ENCODE results near the gene ABHD16A. TPM values are rescaled to one million over a fixed set of nuclear protein-coding genes. Genes with fewer than 3 reads are reported as not detected.

Gene ABHD16A
- total RNA-seq, 1 experiment from 2014 or later = 47.2 TPM

DNA sequence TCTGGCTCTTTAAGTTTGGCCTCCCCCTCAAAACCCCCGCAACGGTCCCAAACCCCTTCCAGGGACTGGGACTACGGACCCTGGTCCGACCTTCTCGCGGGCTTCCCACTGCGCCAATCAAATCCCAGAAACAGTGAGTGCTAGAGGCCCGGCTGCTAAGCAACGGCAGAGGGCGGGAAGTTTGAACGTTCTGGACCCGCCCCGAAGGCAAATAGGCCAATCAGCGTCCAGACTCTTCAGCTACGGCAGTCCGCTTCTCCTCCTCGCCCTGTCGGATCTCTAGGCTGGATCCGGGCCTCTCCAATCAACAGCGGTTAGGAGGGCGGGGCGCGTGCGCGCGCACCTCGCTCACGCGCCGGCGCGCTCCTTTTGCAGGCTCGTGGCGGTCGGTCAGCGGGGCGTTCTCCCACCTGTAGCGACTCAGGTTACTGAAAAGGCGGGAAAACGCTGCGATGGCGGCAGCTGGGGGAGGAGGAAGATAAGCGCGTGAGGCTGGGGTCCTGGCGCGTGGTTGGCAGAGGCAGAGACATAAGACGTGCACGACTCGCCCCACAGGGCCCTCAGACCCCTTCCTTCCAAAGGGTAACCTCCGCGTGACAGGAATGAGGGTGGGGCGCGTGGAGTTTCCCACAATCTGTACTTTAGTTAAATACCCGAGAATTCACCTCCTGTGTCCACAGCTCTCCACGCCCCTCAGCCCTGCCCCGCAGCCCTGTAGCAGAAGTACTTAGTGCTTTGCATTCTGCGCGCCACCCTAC, 36.7 kb upstream of the ABHD16A start, which contains the start of gene MSH5:
Gene MSH5, plus strand, starts transcription at position 367 of the 758 bp plus-strand sequence. CDS start 462 bp downstream, outside the sequence.
- in situ Hi-C loops (cut with HindIII; ENCODE audit: low pct_unique_long_range_greater_than_20kb, low sequenced_read_pairs) = no loop called here
- intact Hi-C loops (cut with micrococcal nuclease; ENCODE audit: unreplicated experiment) = loop anchor here (10.0 kb wide), 1 partner anchor 95 kb away; no protein-coding TSS in a partner anchor
- Histone ChIP-seq H3K27me3 (ENCODE audit: control insufficient read depth, insufficient read depth, low read length) (no peaks in the 10 kb centered on the region), H3K27ac (ENCODE audit: low read length) (peak within 1 kb of the TSS; percentile 100), H3K4me1 (ENCODE audit: control insufficient read depth, insufficient read depth, low read length) (peaks cover 32% of the 10 kb centered on the region), H3K36me3 (ENCODE audit: control insufficient read depth, insufficient read depth, low read length) (peaks cover 7% of the 10 kb centered on the region; the same call in 1 of the 2 replicates), H3K9me3 (ENCODE audit: control insufficient read depth, insufficient read depth, low read depth, low read length) (no peaks in the 10 kb centered on the region), H3K4me3 (ENCODE audit: low read depth in 2 of 2, low read length in 2 of 2) (peak within 1 kb of the TSS; percentile 79 to 90)
- TSS peak; percentile 87 for BruUV-seq (replicated peaks)
- CTCF ChIA-PET = interaction anchor here (0.7 to 1.4 kb wide), 2 partner anchors 30 to 90 kb away, joined by 4 to 5 read pairs; no protein-coding TSS in a partner anchor
- POLR2A ChIA-PET = interaction anchor here (0.5 to 1.5 kb wide), 3 partner anchors 9 to 80 kb away, joined by 3 to 6 read pairs (median 5); no protein-coding TSS in a partner anchor
- DNase-seq (ENCODE audit: low read depth, low spot score) (peak; percentile 96), ATAC-seq (peak; percentile 87)
- TF ChIP-seq, protein P1, sequence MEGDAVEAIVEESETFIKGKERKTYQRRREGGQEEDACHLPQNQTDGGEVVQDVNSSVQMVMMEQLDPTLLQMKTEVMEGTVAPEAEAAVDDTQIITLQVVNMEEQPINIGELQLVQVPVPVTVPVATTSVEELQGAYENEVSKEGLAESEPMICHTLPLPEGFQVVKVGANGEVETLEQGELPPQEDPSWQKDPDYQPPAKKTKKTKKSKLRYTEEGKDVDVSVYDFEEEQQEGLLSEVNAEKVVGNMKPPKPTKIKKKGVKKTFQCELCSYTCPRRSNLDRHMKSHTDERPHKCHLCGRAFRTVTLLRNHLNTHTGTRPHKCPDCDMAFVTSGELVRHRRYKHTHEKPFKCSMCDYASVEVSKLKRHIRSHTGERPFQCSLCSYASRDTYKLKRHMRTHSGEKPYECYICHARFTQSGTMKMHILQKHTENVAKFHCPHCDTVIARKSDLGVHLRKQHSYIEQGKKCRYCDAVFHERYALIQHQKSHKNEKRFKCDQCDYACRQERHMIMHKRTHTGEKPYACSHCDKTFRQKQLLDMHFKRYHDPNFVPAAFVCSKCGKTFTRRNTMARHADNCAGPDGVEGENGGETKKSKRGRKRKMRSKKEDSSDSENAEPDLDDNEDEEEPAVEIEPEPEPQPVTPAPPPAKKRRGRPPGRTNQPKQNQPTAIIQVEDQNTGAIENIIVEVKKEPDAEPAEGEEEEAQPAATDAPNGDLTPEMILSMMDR (IDR thresholded peaks at IDR 0.05) = no peak
- TF ChIP-seq SIN3A (IDR thresholded peaks at IDR 0.05; ENCODE audit: borderline replicate concordance, insufficient read depth, low read depth, low read length) (peak; percentile 78; the same call in 1 of the 2 replicates), POLR2AphosphoS5 (IDR thresholded peaks at IDR 0.05; ENCODE audit: low read depth, low read length) (peak; percentile 76), TCF7L2 (IDR thresholded peaks at IDR 0.05; ENCODE audit: low read depth, low read length) (peak; percentile 11; the same call in 1 of the 2 replicates)
- TF ChIP-seq, protein P2, sequence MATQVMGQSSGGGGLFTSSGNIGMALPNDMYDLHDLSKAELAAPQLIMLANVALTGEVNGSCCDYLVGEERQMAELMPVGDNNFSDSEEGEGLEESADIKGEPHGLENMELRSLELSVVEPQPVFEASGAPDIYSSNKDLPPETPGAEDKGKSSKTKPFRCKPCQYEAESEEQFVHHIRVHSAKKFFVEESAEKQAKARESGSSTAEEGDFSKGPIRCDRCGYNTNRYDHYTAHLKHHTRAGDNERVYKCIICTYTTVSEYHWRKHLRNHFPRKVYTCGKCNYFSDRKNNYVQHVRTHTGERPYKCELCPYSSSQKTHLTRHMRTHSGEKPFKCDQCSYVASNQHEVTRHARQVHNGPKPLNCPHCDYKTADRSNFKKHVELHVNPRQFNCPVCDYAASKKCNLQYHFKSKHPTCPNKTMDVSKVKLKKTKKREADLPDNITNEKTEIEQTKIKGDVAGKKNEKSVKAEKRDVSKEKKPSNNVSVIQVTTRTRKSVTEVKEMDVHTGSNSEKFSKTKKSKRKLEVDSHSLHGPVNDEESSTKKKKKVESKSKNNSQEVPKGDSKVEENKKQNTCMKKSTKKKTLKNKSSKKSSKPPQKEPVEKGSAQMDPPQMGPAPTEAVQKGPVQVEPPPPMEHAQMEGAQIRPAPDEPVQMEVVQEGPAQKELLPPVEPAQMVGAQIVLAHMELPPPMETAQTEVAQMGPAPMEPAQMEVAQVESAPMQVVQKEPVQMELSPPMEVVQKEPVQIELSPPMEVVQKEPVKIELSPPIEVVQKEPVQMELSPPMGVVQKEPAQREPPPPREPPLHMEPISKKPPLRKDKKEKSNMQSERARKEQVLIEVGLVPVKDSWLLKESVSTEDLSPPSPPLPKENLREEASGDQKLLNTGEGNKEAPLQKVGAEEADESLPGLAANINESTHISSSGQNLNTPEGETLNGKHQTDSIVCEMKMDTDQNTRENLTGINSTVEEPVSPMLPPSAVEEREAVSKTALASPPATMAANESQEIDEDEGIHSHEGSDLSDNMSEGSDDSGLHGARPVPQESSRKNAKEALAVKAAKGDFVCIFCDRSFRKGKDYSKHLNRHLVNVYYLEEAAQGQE (IDR thresholded peaks at IDR 0.05; ENCODE audit: insufficient read depth in 1 of 2, low read depth in 2 of 2, low read length in 1 of 2) = no peak

DNA sequence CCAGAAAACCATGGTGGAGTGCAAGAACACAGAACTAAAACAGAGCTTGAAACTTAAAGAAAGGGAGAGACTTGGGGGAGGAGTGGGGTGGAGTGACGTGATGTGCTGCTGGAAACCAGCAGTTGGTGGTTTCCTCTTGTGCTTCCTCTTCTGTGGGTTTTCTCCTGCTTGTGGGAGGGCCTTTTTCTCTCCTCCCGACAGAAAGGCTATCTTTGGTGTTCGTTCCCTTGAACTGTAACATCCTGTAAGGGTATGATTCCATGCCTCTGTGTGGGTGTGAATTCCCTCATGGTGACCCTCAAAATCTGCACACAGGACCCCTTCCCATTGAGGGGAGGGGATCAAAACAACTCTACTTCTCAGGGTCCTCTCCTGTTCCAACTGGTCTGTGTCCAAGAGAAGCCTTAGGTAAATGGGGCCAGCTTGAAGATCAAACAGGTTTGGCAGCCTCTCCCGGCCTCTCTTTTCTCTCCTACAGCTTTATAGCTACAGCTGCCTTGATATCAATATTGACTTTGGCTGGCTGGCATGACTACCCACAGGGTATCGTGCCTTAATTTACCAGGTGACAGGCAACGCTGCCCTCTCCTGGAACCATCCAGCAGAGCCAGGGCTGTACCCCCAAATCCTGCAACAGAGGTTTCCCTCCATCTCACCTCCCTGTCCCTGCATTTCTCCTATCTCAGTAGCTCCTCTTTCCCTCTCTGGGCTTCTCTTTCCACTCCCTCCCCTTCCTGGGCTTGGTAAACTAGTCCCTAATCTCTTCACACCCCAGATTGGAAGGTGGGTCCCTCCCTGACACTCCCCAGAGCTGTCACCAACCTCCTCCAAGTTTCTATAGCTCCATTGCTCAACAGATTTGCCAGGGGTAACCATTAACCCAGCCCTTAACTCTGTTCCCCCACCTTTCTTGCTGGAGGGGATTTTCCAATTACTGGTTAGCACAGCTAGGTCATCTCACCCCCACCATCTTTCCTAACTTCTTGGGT, 35.2 kb upstream of the ABHD16A start:
- TF ChIP-seq POLR2AphosphoS5 (IDR thresholded peaks at IDR 0.05; ENCODE audit: low read depth, low read length) (0 out of 2 replicates have a peak, but pooled peaks have one; percentile 59), TCF7L2 (IDR thresholded peaks at IDR 0.05; ENCODE audit: low read depth, low read length) (peak; percentile 93), SIN3A (IDR thresholded peaks at IDR 0.05; ENCODE audit: borderline replicate concordance, insufficient read depth, low read depth, low read length) (no peak)
- TF ChIP-seq, protein P2 (IDR thresholded peaks at IDR 0.05; ENCODE audit: insufficient read depth in 1 of 2, low read depth in 2 of 2, low read length in 1 of 2) = no peak
- TF ChIP-seq, protein P1 (IDR thresholded peaks at IDR 0.05) = no peak
- peak overlapping the region; percentile 100 for H3K27ac ChIP-seq (ENCODE audit: low read length)
- peak overlapping the region; percentile 6 to 90; a peak in 3 of 4 replicates for H3K4me3 ChIP-seq (ENCODE audit: low read depth in 2 of 2, low read length in 2 of 2)
- H3K27me3 ChIP-seq (ENCODE audit: control insufficient read depth, insufficient read depth, low read length) = no peaks in the 10 kb centered on the region
- H3K9me3 ChIP-seq (ENCODE audit: control insufficient read depth, insufficient read depth, low read depth, low read length) = no peaks in the 10 kb centered on the region
- in situ Hi-C loops (cut with HindIII; ENCODE audit: low pct_unique_long_range_greater_than_20kb, low sequenced_read_pairs) = no loop called here
- peaks cover 12% of the 10 kb centered on the region for H3K36me3 ChIP-seq (ENCODE audit: control insufficient read depth, insufficient read depth, low read length)
- intact Hi-C loops (cut with micrococcal nuclease; ENCODE audit: unreplicated experiment) = loop anchor here (10.0 kb wide), 1 partner anchor 97 kb away; no protein-coding TSS in a partner anchor
- POLR2A ChIA-PET = interaction anchor here (0.6 to 1.7 kb wide), 6 partner anchors 14 to 161 kb away, joined by 3 to 9 read pairs (median 4); no protein-coding TSS in a partner anchor
- CTCF ChIA-PET = interaction anchor here (0.6 to 1.4 kb wide), 3 partner anchors 8 to 94 kb away, joined by 3 to 4 read pairs (median 3); no protein-coding TSS in a partner anchor
- DNase-seq (ENCODE audit: low read depth, low spot score) (no peak), ATAC-seq (peak; percentile 35)
- peaks cover 44% of the 10 kb centered on the region for H3K4me1 ChIP-seq (ENCODE audit: control insufficient read depth, insufficient read depth, low read length)
- no TSS peak for BruUV-seq (replicated peaks)

Data from Panc1 (cell line).